ENCODE results near the gene CLBA1.

The CLBA1 gene

DNA sequence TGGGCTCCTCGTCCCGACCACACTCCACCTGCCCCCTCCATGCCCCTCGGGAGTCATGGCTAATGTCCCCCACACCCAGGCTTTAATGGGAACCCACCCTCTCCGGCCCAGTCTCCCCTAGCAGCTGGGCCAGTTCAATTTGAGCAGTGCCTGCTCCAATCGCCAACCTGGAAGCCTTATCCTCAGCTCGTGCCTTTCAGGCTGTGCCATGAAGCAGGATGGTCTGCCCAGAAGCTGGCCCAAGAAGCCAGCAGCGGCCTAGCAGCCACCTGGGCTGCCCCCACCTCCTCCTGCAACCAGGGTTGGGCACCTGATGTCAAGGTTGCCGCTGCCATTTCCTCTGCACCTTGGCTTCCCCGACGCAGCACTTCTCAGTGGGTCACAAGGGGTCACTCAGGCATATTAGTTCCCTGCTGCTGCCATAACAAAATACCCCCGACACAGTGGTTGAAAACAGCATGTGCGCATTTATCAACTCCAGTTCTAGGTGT lies 2.3 kb upstream of the CLBA1 start:
- no peak overlapping the region for H3K4me3 ChIP-seq (ENCODE audit: low read depth, low read length)
- TF ChIP-seq, protein P1, sequence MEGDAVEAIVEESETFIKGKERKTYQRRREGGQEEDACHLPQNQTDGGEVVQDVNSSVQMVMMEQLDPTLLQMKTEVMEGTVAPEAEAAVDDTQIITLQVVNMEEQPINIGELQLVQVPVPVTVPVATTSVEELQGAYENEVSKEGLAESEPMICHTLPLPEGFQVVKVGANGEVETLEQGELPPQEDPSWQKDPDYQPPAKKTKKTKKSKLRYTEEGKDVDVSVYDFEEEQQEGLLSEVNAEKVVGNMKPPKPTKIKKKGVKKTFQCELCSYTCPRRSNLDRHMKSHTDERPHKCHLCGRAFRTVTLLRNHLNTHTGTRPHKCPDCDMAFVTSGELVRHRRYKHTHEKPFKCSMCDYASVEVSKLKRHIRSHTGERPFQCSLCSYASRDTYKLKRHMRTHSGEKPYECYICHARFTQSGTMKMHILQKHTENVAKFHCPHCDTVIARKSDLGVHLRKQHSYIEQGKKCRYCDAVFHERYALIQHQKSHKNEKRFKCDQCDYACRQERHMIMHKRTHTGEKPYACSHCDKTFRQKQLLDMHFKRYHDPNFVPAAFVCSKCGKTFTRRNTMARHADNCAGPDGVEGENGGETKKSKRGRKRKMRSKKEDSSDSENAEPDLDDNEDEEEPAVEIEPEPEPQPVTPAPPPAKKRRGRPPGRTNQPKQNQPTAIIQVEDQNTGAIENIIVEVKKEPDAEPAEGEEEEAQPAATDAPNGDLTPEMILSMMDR (IDR thresholded peaks at IDR 0.05; ENCODE audit: borderline replicate concordance, insufficient read depth, low read depth, low read length), result no peak

DNA sequence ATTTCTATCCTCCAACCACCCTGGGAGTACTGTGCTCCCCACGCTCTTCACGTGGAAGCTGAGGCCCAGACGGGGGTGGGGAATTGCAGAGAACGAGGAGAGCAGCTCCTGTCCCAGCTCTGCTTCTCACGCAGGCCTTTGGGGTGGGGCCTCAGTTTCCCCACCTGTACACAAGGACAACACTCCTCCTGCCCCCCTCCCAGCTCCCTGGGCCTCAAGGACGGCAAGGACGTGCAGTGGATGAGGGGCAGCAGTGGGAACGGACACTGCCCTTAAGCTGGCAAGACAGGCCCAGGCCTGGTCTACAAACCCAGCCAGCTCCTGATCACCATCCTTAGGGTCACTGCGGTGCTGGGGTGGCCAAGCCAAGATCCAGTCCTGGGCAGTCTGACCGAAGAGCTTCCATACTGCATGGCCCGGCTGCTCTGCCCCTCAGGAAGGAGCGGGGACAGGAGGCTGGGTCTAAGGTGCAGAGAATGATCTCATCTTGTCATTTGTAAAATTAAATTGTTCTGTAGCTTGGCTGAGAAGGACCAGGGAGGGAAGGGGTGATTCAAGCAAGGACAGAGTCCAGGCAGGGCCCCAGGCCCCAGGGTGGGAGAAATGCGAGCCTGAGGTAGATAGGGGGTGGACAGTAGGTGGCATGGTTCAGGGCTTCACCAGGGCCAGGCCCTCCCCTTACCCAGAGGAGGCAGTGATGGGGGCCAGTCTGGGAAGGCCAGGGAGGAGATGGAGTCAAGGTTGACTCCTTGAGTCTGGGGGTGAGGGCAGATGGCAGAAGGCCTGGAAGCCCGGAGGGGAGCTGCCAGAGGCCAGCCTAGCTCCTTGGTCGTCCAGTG lies 1.3 kb upstream of the CLBA1 start:
- TF ChIP-seq, protein P1 (IDR thresholded peaks at IDR 0.05; ENCODE audit: borderline replicate concordance, insufficient read depth, low read depth, low read length), result no peak
- no peak overlapping the region for H3K4me3 ChIP-seq (ENCODE audit: low read depth, low read length)

- no peak overlapping the region for H3K4me3 ChIP-seq (ENCODE audit: low read depth, low read length)
- TF ChIP-seq, protein P1 (IDR thresholded peaks at IDR 0.05; ENCODE audit: borderline replicate concordance, insufficient read depth, low read depth, low read length), result no peak
Observed at GRCh38 chr14:104986487-104987164, 1.0 kb downstream of the CLBA1 start.

- TF ChIP-seq, protein P1 (IDR thresholded peaks at IDR 0.05; ENCODE audit: borderline replicate concordance, insufficient read depth, low read depth, low read length), result no peak
- H3K4me3 ChIP-seq (ENCODE audit: low read depth, low read length), result no peak overlapping the region
Observed at GRCh38 chr14:104989236-104989950, 3.8 kb downstream of the CLBA1 start.

- TF ChIP-seq, protein P1 (IDR thresholded peaks at IDR 0.05; ENCODE audit: borderline replicate concordance, insufficient read depth, low read depth, low read length), result no peak
- no peak overlapping the region for H3K4me3 ChIP-seq (ENCODE audit: low read depth, low read length)
Observed at GRCh38 chr14:104989951-104990303, 4.3 kb downstream of the CLBA1 start.

- no peak overlapping the region for H3K4me3 ChIP-seq (ENCODE audit: low read depth, low read length)
Observed at GRCh38 chr14:104991896-104992230, 6.3 kb downstream of the CLBA1 start.

More at GRCh38 chr14:104991896-104992230, 6.3 kb downstream of the CLBA1 start:
- TF ChIP-seq, protein P1 (IDR thresholded peaks at IDR 0.05; ENCODE audit: borderline replicate concordance, insufficient read depth, low read depth, low read length), result no peak

Measured in GM12875 (cell line).